OCI-LY7 (cell line): Measurements from ENCODE around the gene PAX7. TPM values are rescaled to one million over a fixed set of nuclear protein-coding genes. Genes with fewer than 3 reads are reported as not detected.

Experiments
- BruUV-seq: library from RNA; stranded (reverse); fragments of 400-500 nt; replicated peaks from 2 replicates; lab custom pipeline; 2021; lab: Mats Ljungman, UMichigan
- CTCF ChIA-PET: fragments of 300-600 bp; sonication (Branson Sonifier 250); formaldehyde crosslinking; loops from one replicate; lab custom pipeline; 2022; ENCODE audit warnings: antibody characterized with exemption; ENCODE audit not compliant: unreplicated experiment; lab: Charles Lee
- POLR2A ChIA-PET: fragments of 300-600 bp; sonication (Branson Sonifier 250); formaldehyde crosslinking; loops from one replicate; lab custom pipeline; 2022; ENCODE audit warnings: antibody characterized with exemption; lab: Charles Lee
- DNase-seq: peaks from one replicate; pipeline ENCODE4 v3.0.0-alpha.2; 2015; ENCODE audit warnings: low spot score
- H2AFZ ChIP-seq: fragments of 200-600 bp; sonication (generic), shearing (Covaris generic); 2 replicates; pipeline ENCODE4 v1.6.1; 2014; ENCODE audit warnings: mild to moderate bottlenecking, antibody characterized with exemption, low read length, moderate library complexity
- H3K27ac ChIP-seq: fragments of 200-600 bp; sonication (generic); 2 replicates; pipeline ENCODE4 v1.5.1; 2014; ENCODE audit warnings: mixed run types, low read depth, mild to moderate bottlenecking, moderate library complexity, low read length, inconsistent platforms; ENCODE audit not compliant: poor library complexity, severe bottlenecking
- H3K36me3 ChIP-seq: fragments of 200-600 bp; sonication (generic); 2 replicates; pipeline ENCODE4 v1.6.1; 2014; ENCODE audit warnings: mild to moderate bottlenecking, antibody characterized with exemption, low read length, moderate library complexity, mixed read lengths; ENCODE audit not compliant: insufficient read depth
- H3K4me1 ChIP-seq: fragments of 200-600 bp; sonication (generic); 2 replicates; pipeline ENCODE4 v1.5.1; 2014; ENCODE audit warnings: mild to moderate bottlenecking, low read length; ENCODE audit not compliant: insufficient read depth, poor library complexity, severe bottlenecking
- H3K4me2 ChIP-seq: fragments of 200-600 bp; sonication (generic); 2 replicates; pipeline ENCODE4 v1.6.1; 2014; ENCODE audit warnings: mild to moderate bottlenecking, low read length
- H3K4me3 ChIP-seq: fragments of 200-600 bp; sonication (generic); 2 replicates; pipeline ENCODE4 v1.5.1; 2014; ENCODE audit warnings: mild to moderate bottlenecking, low read depth, low read length; ENCODE audit not compliant: poor library complexity, severe bottlenecking
- H3K79me2 ChIP-seq: fragments of 200-600 bp; sonication (generic); 2 replicates; pipeline ENCODE4 v1.6.1; 2016; ENCODE audit warnings: low read depth, mild to moderate bottlenecking, low read length, moderate library complexity, mixed read lengths; ENCODE audit not compliant: insufficient read depth
- H3K9me2 ChIP-seq: fragments of 200-600 bp; sonication (generic); 2 replicates; pipeline ENCODE4 v1.6.1; 2016; ENCODE audit warnings: mild to moderate bottlenecking, low read length, mixed read lengths; ENCODE audit not compliant: insufficient read depth
- H3K9me3 ChIP-seq: fragments of 200-600 bp; sonication (generic); 2 replicates; pipeline ENCODE4 v1.6.1; 2014; ENCODE audit warnings: mild to moderate bottlenecking, mixed run types, low read length, mixed read lengths
- H4K20me1 ChIP-seq: fragments of 200-600 bp; sonication (generic); 2 replicates; pipeline ENCODE4 v1.6.1; 2014; ENCODE audit warnings: mild to moderate bottlenecking, antibody characterized with exemption, low read length, moderate library complexity, mixed read lengths; ENCODE audit not compliant: insufficient read depth
- EZH2phosphoT487 ChIP-seq: fragments of 200-600 bp; sonication (generic); IDR thresholded peaks from 2 replicates; pipeline ENCODE4 v1.6.1; 2018; ENCODE audit warnings: low read depth, borderline replicate concordance, mild to moderate bottlenecking, mixed run types, antibody characterized with exemption, low read length, moderate library complexity, mixed read lengths
- intact Hi-C: fragments of 100-400 bp; cut with micrococcal nuclease; formaldehyde crosslinking; loops from one replicate; pipeline ENCODE4 v1.10.0; 2022; ENCODE audit not compliant: unreplicated experiment
- total RNA-seq, 2 experiments: library from RNA; depleted of rRNA in 1 of 2; stranded (reverse); fragments of >200 nt in 1 of 2; shearing (Covaris generic) in 1 of 2; gene quantifications; 2 replicates each; pipeline ENCODE4 v1.2.3, GENCODE V29; 2014 to 2022
- TF ChIP-seq, protein P1 (sequence below): fragments of 200-600 bp; sonication (generic); conservative IDR thresholded peaks from 2 replicates; pipeline ENCODE4 v1.5.1; 2014; ENCODE audit warnings: mild to moderate bottlenecking, antibody characterized with exemption, low read length, moderate library complexity, mixed read lengths

Gene PAX7
- total RNA-seq, 2 experiments from 2014 or later, result not detected

DNA sequence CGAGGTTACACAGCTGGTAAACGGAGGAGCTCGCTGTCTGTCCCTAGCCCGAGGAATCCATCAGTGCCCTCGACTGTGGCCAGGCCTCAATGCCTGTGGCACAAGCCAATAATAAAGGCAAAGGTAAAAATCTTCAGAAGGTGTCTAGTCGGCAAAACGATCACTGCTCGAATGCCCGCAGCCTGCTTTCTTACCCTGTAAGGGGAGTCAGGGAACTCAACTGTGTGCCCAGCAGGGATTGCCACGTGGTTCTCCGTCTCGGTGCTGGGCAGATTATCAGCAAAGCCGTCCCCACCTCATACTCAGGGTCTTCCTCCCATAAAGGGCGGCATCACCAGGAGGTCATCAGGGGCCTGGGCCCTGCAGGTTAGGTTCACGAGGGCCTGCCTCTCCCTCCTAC lies 103.4 kb downstream of the PAX7 start:
- Histone ChIP-seq H3K4me2 (no peak overlapping the region), H3K9me2 (no peaks in the 10 kb centered on the region), H4K20me1 (no peaks in the 10 kb centered on the region), H3K4me3 (no peak overlapping the region), H2AFZ (no peak overlapping the region), H3K27ac (no peak overlapping the region), H3K9me3 (no peaks in the 10 kb centered on the region), H3K79me2 (no peaks in the 10 kb centered on the region), H3K4me1 (no peaks in the 10 kb centered on the region), H3K36me3 (no peaks in the 10 kb centered on the region)
- intact Hi-C loops, result no loop called here
- TF ChIP-seq, protein P1, sequence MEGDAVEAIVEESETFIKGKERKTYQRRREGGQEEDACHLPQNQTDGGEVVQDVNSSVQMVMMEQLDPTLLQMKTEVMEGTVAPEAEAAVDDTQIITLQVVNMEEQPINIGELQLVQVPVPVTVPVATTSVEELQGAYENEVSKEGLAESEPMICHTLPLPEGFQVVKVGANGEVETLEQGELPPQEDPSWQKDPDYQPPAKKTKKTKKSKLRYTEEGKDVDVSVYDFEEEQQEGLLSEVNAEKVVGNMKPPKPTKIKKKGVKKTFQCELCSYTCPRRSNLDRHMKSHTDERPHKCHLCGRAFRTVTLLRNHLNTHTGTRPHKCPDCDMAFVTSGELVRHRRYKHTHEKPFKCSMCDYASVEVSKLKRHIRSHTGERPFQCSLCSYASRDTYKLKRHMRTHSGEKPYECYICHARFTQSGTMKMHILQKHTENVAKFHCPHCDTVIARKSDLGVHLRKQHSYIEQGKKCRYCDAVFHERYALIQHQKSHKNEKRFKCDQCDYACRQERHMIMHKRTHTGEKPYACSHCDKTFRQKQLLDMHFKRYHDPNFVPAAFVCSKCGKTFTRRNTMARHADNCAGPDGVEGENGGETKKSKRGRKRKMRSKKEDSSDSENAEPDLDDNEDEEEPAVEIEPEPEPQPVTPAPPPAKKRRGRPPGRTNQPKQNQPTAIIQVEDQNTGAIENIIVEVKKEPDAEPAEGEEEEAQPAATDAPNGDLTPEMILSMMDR, result no peak
- no TSS peak for BruUV-seq
- no peak for DNase-seq
- ChIA-PET CTCF (no interaction called here), POLR2A (no interaction called here)

DNA sequence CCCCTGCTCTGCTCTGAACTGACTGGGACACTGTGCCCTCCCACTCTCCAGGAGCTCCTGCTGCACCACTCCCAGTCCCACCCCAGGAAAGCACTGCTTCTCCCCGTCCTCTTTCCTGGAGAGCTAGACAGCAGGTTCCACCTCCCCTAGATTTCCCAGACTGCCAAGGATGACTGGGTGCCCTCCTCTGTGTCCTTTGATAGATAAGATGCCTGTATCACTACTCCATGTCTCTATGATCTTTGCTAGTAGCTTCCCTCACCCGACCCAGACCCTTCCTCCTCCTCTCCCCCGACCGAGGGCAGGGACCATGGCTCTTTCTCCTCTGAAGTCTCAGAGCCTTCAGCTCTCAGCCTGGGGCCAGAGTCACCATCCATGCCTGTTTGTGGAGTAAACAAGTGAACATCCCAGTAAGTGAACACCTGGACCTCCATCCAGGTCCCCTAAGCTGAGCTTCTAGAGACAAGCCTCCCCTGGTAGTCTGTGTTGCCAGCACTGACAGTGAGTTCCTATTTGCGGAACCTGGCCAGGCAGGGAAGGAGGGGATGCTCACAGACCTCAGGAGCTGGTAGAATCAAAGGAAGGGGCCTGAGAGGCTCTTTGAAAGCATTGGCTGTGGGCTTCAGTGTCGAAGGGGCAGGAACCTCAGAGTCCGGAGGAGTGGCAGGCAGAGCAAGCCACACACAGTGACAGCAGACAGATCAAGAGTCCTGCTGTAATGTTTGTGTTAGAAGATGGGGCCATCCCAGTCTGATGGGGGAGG lies 104.0 kb downstream of the PAX7 start:
- intact Hi-C loops, result no loop called here
- BruUV-seq, result no TSS peak
- POLR2A ChIA-PET, result no interaction called here

More for the DNA sequence above, 104.0 kb downstream of the PAX7 start:
- no peak overlapping the region for H3K27ac ChIP-seq
- H3K79me2 ChIP-seq, result no peaks in the 10 kb centered on the region
- H2AFZ ChIP-seq, result no peak overlapping the region
- H3K36me3 ChIP-seq, result no peaks in the 10 kb centered on the region
- TF ChIP-seq EZH2phosphoT487, result no peak
- TF ChIP-seq, protein P1, result no peak
- H4K20me1 ChIP-seq, result no peaks in the 10 kb centered on the region
- CTCF ChIA-PET, result no interaction called here
- no peak for DNase-seq
- H3K9me2 ChIP-seq, result no peaks in the 10 kb centered on the region
- no peak overlapping the region for H3K4me2 ChIP-seq
- no peak overlapping the region for H3K4me3 ChIP-seq
- H3K4me1 ChIP-seq, result no peaks in the 10 kb centered on the region
- no peaks in the 10 kb centered on the region for H3K9me3 ChIP-seq
